ENCODE measurements around the gene SLC4A5. TPM values are rescaled to one million over a fixed set of nuclear protein-coding genes. Genes with fewer than 3 reads are reported as not detected.

Gene SLC4A5
- total RNA-seq, 1 donor, result 0.36 TPM

- DNase-seq (ENCODE audit: insufficient read length, low spot score, missing footprints), result no peak
- no peak overlapping the region for H3K27ac ChIP-seq (ENCODE audit: low read depth, low read length)
- peaks cover 6% of the 10 kb centered on the region for H3K27me3 ChIP-seq (ENCODE audit: insufficient read depth, low read length)
- H3K4me2 ChIP-seq (ENCODE audit: insufficient read depth, low read length), result no peak overlapping the region
- H3K4me3 ChIP-seq (ENCODE audit: insufficient read depth, low read length), result no peak overlapping the region
- H3K79me2 ChIP-seq (ENCODE audit: insufficient read depth, low read length), result no peaks in the 10 kb centered on the region
- H3K36me3 ChIP-seq (ENCODE audit: insufficient read depth, low read length), result no peaks in the 10 kb centered on the region
- no peaks in the 10 kb centered on the region for H4K20me1 ChIP-seq (ENCODE audit: insufficient read depth, low read length)
- TF ChIP-seq CTCF (IDR thresholded peaks at IDR 0.05; ENCODE audit: extremely low read depth, low read depth, low read length), result no peak
- H2AFZ ChIP-seq (ENCODE audit: low read length), result no peak overlapping the region
- no peaks in the 10 kb centered on the region for H3K4me1 ChIP-seq (ENCODE audit: insufficient read depth, low read length)
- H3K9me3 ChIP-seq (ENCODE audit: low read depth, low read length), result no peaks in the 10 kb centered on the region
These were observed 52.0 kb downstream of the SLC4A5 start for GRCh38 chr2:74291218-74291544.

- no peaks in the 10 kb centered on the region for H3K79me2 ChIP-seq (ENCODE audit: insufficient read depth, low read length)
- no peak for TF ChIP-seq CTCF (IDR thresholded peaks at IDR 0.05; ENCODE audit: extremely low read depth, low read depth, low read length)
- no peaks in the 10 kb centered on the region for H3K9me3 ChIP-seq (ENCODE audit: low read depth, low read length)
- no peak overlapping the region for H3K4me2 ChIP-seq (ENCODE audit: insufficient read depth, low read length)
- H3K4me3 ChIP-seq (ENCODE audit: insufficient read depth, low read length), result no peak overlapping the region
- H3K27ac ChIP-seq (ENCODE audit: low read depth, low read length), result no peak overlapping the region
- H3K27me3 ChIP-seq (ENCODE audit: insufficient read depth, low read length), result peaks cover 6% of the 10 kb centered on the region
- no peaks in the 10 kb centered on the region for H3K36me3 ChIP-seq (ENCODE audit: insufficient read depth, low read length)
- DNase-seq (ENCODE audit: insufficient read length, low spot score, missing footprints), result no peak
- no peaks in the 10 kb centered on the region for H4K20me1 ChIP-seq (ENCODE audit: insufficient read depth, low read length)
- no peak overlapping the region for H2AFZ ChIP-seq (ENCODE audit: low read length)
- no peaks in the 10 kb centered on the region for H3K4me1 ChIP-seq (ENCODE audit: insufficient read depth, low read length)
These were observed 52.6 kb downstream of the SLC4A5 start for GRCh38 chr2:74290466-74291217.

GRCh38 chr2:74290066-74290465 lies 53.1 kb downstream of the SLC4A5 start:
- no peak overlapping the region for H3K4me3 ChIP-seq (ENCODE audit: insufficient read depth, low read length)
- H2AFZ ChIP-seq (ENCODE audit: low read length), result no peak overlapping the region
- no peaks in the 10 kb centered on the region for H3K36me3 ChIP-seq (ENCODE audit: insufficient read depth, low read length)
- H3K9me3 ChIP-seq (ENCODE audit: low read depth, low read length), result no peaks in the 10 kb centered on the region
- no peak overlapping the region for H3K4me2 ChIP-seq (ENCODE audit: insufficient read depth, low read length)
- H4K20me1 ChIP-seq (ENCODE audit: insufficient read depth, low read length), result no peaks in the 10 kb centered on the region
- no peak overlapping the region for H3K27ac ChIP-seq (ENCODE audit: low read depth, low read length)
- no peaks in the 10 kb centered on the region for H3K79me2 ChIP-seq (ENCODE audit: insufficient read depth, low read length)
- no peaks in the 10 kb centered on the region for H3K4me1 ChIP-seq (ENCODE audit: insufficient read depth, low read length)
- no peak for DNase-seq (ENCODE audit: insufficient read length, low spot score, missing footprints)
- H3K27me3 ChIP-seq (ENCODE audit: insufficient read depth, low read length), result peaks cover 6% of the 10 kb centered on the region
- TF ChIP-seq CTCF (IDR thresholded peaks at IDR 0.05; ENCODE audit: extremely low read depth, low read depth, low read length), result no peak

- Histone ChIP-seq H3K27me3 (ENCODE audit: insufficient read depth, low read length) (peaks cover 6% of the 10 kb centered on the region), H3K4me2 (ENCODE audit: insufficient read depth, low read length) (no peak overlapping the region), H3K4me3 (ENCODE audit: insufficient read depth, low read length) (no peak overlapping the region), H3K79me2 (ENCODE audit: insufficient read depth, low read length) (no peaks in the 10 kb centered on the region), H3K9me3 (ENCODE audit: low read depth, low read length) (no peaks in the 10 kb centered on the region), H4K20me1 (ENCODE audit: insufficient read depth, low read length) (no peaks in the 10 kb centered on the region), H3K4me1 (ENCODE audit: insufficient read depth, low read length) (no peaks in the 10 kb centered on the region), H2AFZ (ENCODE audit: low read length) (no peak overlapping the region), H3K36me3 (ENCODE audit: insufficient read depth, low read length) (no peaks in the 10 kb centered on the region), H3K27ac (ENCODE audit: low read depth, low read length) (no peak overlapping the region)
- no peak for TF ChIP-seq CTCF (IDR thresholded peaks at IDR 0.05; ENCODE audit: extremely low read depth, low read depth, low read length)
- DNase-seq (ENCODE audit: insufficient read length, low spot score, missing footprints), result no peak
These were observed 56.5 kb downstream of the SLC4A5 start for GRCh38 chr2:74286725-74287124.

Data from osteoblast (primary cell).